NCI-H345 (cell line): Measurements from ENCODE around the gene COL4A2.
A peak's percentile ranks its signal among the peaks of the same experiment; 100 is the strongest.
"Not testable (repeated sequence)": the region's sequence is repeated elsewhere in the genome, so short reads cannot be mapped to it uniquely, and the experiment has no call there.

Experiments
- DNase-seq: peaks from one replicate; lab custom pipeline; 2025; lab: John Stamatoyannopoulos, UW

The COL4A2 gene

DNA sequence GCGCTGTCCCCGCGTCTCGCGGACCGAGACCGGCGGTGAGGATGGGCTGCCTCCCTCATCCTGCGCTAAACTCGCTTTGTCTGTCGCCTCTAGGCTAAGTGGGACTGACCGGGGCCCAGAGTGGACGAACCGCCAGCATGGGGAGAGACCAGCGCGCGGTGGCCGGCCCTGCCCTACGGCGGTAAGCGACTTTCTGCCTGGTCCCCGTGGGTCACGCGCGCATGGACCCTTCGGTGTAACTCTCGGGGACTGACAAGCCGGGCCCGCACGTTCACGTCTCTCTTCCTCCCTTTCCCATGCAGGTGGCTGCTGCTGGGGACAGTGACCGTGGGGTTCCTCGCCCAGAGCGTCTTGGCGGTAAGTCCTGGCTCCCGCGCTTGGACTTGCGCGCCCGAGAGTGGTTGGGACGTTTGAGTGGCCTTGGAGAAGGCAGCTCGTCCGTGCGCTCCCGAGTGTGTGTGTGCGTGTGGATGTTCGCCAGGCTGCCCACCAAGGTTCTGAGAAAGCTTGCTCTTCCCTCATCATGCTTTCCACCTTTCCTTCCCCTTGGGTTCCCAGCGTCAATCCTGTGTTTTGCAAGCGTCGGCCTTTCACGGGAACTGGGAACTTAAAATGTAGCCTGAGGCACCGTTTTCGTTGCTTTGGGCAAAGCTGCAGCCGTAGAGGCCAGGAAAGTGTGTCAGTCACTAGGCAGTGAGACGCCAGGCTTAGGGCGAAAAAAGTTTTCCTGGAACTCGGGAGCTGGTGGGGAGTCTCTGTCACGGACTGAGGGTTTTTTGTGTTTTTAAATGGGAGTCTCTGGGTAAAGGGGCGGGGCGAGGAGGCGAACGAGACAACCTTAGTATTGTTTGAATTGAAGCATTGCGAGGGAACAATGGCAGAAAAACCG, 927 bp downstream of the COL4A2 start:
- DNase-seq: peak; percentile 30

DNA sequence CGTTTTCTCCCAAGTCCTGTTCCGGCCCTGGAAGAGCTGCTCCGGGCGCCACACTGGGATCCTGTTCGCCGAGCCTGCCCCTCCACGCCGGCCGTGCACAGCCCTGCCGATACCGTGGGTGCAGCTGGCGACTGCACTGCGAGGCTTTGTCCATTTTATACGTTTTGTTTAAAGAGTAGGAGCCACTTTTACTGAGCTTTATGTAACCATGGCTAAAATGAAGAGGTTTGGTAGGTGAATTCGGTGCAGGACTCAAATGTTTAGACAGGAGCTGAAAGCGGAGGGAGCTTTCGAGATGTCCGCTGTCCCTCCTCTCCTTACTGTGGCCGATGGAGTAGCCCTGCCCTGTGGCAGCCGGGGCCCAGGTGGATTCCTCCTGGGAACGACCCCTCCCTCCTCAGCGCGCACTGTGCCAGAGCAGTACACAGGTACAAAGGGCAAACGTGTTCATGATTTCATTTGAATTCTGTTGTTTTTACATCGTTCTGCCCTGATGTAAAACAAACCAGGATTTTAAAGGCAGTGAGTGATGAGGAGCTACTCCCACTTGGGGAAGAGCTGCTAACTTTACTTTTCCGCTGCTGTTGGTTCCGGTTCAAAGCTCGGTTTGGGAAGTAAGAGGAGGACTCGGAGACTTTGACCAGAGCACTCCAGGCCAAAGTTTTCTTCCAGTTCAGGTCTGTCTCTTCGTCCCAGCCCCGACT, 1.7 kb downstream of the COL4A2 start:
- DNase-seq: peak; percentile 8

DNA sequence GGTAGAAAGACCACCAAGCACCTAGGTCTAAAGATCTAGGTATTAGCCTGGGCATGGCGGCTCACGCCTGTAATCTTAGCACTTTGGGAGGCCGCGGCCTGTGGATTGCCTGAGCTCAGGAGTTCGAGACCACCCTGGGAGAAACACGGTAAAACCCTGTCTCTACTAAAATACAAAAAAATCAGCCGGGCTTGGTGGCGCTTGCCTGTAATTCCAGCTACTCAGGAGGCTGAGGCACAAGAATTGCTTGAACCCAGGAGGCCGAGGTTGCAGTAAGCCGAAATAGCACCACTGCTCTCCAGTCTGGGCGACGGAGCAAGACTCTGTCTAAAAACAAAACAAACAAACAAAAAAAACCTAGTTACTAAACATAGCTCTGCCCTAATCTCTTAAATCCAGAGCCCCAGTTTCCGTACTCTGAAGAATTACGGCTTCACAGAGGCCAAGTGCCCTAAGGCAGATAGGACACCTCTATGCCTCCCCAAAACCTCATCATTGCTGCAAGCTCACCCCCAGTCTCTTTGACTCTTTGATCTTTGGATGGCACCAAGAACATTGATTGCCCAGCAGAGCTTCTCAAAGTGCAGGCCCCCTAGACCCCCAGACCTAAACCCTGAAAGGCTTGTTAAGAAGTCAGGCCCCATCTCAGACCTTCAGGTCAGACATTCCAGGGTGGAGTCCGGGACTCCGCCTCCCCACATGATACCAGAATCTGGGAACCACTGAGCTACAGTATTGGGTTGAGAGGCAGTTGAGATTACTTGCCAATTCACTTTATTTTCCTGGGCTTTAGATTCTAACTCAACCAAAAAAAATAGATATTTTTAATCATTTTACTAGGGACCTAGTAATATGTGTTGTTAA, 2.8 kb downstream of the COL4A2 start:
- no peak for DNase-seq

DNA sequence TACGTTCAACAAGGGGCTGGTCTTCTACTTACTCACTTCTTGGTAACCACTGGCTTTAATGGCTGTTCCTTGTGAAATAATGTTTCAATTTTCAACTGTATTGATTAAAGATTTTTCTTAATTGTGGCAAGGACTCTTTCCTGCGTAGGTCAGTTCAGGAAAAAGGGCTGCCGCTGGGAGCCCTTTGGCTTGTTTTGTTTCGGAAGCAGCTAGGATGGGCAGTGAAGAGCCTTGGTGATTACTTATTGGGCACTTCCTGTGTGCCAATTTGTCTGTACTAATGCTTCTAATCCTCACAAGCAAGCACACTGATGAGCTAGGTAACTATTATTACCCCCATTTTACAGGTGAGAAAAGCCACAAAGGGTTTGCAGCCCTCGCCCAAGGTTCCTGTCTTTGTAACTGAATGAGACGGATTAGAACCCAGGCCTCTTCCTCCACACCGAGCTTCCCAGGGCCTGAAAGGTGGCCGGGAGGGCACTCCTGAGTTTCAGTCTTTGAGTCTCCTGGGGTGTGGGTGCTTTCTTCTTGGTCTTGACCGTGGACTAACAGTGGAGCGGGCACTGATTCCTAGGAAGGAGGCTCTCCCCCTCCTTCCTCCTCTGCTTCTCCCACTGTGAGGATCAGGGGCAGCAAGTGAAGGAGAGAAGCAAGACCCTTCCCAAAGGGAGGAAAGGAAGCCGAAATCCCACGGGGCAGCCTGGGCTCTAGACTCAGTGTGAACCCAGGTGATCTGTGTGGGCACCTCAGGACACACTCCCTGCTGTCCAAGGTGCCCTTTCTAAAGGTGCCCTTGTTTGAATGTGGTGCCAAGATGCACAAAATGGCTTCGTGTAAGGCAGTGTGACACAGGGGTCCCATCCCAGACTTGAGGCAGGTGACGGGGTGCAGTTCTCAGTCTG, 3.7 kb downstream of the COL4A2 start:
- no peak for DNase-seq

DNA sequence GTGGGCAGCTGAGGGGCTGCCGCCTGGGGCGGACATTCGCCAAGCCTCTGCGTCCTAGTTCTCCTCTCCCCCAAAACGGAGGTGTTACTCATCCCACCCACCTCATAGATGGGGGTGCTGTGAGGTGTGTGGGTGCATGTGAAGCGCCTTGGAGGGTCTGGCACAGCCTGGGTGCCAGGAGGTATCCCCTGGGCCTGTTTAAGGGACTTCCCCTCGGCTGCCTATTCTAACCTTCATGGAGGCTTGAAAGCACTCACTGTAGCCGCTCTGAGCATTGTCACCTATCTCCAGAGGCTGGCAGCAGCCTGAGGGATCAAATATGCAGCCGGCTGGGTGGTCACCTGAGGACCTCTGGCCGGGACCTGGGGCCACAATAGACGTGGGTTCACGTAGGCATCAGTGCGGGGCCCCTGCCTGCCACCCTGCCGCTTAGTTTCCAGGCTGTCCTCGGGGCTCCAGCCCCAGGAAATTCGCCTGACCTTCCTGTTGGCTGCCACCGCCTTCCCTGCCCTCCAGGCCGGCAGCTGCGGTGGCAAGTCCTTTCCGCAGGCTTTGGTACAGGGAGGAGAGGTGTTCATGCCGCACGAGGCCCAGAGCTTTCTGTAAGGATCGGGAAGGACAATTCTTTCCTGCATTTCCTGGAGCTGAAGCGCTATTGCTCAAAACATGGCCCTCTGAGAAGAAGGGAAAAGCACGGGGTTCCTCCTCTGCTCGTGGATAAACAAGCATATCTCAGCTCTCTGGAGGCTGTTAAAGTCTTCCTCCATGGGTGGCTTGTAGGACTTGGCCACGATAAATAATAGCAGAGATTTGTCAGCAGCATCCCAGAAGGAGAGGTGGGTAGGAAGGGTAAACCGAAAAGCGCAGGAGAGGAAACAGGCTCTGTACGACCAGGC, 4.6 kb downstream of the COL4A2 start:
- no peak for DNase-seq

DNA sequence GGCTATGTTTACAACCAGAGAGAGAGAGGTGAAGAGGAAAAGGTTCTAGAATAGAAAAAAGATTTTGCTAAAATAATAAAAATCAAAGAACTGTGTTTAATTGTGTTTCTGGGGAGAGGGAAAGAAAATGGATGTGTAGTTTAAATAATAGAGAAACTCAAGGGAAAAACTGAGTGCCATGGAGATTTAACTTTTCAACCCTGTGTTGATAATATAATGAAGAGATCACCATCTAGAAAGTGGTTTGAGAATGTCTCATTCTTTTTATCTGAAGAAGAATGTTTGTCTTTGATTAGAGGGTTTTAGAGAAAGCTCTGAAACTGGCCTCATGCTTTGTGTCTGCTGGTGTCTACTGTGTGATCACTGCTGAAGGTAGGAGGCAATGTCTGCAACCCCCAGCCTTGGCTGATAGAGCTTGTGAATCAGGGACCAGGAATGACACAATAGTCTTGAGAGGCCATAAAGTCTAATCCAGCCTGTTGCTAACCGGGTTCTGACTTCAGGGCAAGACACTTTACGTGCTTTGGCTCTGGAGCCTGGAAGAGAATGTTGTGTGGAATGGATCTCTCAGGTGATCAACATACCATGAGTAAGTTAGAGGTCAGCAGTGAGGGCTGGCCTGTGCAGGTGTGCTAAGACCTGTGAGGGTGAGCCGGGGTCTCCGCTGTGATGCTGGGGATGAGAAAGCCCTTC, 5.4 kb downstream of the COL4A2 start:
- DNase-seq: no peak

DNA sequence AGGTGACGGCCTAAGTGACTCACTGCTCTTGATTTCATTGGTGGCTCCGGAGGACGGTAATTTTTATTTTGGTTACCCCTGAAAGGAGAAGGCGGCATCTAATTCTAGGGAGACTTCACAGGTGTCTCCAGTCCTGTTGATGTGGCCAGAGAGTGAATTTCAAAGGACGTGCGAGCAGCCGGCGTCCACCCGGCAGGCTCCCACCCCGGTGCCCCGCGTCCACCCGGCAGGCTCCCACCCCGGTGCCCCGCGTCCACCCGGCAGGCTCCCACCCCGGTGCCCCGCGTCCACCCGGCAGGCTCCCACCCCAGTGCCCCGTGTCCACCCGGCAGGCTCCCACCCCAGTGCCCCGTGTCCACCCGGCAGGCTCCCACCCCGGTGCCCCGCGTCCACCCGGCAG, 6.2 kb downstream of the COL4A2 start:
- DNase-seq: not testable (repeated sequence)

DNA sequence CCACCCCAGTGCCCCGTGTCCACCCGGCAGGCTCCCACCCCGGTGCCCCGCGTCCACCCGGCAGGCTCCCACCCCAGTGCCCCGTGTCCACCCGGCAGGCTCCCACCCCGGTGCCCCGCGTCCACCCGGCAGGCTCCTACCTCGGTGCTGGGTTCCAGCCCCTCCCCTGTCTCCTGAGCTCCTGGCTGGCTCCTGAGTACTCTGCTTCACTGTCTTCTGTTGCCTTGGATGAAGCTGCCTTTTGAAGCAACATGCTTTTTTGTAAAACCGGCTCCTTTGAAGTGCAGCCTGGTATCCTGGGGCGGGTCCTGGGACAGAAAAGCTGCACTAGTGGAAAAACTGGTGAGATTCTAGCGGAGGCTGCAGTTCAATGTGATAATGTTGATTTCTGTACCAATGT, 6.6 kb downstream of the COL4A2 start:
- not testable (repeated sequence) for DNase-seq

DNA sequence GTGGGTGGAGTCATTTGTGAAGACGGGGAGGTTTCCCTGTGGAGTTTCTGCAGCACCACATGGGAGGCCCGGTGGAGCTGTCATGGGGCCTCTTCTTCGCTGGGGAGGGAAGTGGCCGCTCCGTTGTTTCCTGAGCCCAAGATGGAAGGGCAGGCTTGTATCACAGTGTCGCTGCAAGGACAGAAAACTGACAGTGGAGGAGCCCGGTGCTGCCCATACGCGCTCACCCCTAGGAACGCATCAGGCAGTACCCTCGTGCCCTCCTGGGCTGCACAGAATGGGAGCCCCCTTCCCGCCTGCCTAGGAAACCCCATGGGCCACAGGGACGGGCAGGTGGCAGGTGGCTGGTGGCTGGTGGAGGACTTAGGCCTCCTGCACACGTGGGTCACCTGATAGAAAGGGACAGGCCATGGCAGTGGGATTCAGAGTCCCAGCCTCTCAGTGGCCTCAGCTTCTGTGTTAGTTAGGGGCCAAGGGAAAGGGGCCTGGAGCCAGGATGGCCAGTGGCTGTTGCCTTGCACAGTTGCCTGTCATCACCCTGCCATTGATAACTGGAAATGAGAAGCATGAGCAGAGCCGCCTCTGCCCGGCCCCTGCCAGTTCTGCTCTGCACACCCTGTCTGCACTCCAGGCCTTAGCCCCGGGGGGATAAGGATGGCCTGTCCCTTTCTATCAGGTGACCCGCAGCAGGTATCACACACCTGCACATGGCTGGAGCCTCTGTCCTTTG, 7.6 kb downstream of the COL4A2 start:
- no peak for DNase-seq

DNA sequence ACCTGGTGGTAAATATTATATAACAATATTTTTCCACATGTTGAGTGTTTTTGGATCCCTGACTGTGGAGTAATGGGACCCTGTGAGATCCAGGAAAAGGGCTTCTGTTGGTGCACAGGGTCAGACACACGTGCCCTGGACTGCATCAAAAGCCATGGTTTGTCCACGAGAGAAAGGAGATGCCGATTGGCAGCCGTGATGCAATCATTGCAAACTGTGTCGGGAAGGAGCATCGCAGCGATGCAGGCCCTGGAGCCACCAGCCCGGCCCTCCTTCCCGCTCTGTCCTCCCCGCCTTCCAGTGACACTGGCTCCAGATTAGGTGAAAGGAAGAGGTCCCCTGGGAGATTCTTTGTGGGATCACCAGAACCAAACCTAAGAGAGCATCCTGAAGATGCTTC, 9.1 kb downstream of the COL4A2 start:
- DNase-seq: no peak

DNA sequence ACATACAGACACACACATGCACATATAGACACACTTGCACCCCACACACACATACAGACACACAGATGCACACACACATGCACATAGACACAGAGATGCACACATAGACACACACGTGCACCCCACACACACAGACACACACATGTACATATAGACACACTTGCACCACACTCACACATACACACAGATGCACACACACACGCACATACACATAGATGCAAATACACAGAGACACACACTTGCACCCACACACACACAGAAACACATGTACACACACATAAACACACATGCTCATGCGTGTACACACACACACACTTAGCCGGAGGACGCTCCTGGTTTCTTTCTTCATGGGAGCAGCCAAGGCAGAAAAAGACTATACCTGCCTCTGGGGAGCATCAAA, 10.0 kb downstream of the COL4A2 start:
- no peak for DNase-seq

DNA sequence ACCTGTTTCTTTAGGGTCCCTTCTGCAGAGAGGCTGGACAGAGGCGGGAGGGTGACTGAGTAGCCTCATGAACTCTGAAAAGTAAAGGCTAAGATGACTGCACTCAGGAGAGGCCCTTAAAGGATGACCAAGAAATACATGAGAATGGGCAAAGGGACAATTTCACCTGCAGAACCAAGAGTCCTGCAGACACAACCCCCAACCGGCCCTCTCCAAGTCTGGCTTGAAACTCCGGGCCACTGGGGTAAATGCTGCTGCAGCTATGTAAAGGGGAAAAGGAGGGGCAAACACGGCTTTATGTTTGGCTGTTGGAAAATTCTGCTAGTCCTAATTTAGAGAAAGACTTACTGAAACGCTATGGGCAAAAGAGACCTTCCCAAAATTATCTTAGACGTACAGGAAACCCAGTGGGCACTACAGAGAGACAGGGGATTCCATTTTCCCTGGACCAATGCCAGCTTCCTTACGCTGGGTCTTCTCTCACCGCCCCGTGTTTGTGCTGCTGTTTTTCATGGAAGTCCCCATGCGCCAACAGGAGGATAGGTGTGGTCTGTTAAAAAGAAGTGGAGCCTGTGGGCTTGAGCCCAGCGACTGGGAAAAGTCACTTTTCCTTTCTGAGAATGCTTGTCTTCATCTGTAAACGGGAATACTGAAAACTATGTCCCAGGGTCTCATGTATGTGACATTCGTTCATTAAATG, 10.6 kb downstream of the COL4A2 start:
- DNase-seq: no peak

DNA sequence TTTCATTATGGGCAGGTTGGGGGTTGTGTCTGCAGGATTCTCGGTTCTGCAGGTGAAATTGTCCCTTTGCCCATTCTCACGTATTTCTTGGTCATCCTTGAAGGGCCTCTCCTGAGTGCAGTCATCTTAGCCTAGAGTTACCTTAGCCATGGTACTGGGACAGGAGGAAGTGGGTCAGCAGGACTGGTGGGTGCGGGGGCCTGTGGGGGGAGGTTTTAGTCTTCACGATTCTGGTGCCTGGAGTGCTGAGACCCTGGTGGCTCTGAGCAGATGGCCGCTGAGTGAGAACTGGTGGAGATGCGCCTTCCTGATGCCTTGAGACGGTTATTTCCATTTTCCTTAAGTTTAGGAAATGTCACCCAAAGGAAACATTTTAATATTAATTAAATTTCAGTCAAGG, 11.8 kb downstream of the COL4A2 start:
- no peak for DNase-seq

DNA sequence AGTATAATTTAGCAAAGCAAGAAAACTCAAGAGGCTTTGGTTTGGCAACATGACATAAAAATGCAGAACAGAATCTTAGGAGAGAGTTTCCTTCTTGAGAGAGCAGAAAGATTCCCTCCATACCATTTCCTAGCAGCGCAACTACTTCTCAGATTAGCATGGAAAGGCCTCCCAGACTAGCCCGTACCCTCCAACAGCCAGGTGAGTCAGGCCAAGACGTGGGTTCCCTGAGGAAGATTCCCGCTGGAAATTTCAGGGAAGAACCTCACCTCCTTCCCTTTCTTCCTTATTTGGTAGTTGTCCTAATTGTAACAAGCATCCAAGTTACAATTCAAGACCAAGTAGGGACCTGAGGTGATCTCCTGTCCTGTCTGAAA, 12.3 kb downstream of the COL4A2 start:
- DNase-seq: no peak

DNA sequence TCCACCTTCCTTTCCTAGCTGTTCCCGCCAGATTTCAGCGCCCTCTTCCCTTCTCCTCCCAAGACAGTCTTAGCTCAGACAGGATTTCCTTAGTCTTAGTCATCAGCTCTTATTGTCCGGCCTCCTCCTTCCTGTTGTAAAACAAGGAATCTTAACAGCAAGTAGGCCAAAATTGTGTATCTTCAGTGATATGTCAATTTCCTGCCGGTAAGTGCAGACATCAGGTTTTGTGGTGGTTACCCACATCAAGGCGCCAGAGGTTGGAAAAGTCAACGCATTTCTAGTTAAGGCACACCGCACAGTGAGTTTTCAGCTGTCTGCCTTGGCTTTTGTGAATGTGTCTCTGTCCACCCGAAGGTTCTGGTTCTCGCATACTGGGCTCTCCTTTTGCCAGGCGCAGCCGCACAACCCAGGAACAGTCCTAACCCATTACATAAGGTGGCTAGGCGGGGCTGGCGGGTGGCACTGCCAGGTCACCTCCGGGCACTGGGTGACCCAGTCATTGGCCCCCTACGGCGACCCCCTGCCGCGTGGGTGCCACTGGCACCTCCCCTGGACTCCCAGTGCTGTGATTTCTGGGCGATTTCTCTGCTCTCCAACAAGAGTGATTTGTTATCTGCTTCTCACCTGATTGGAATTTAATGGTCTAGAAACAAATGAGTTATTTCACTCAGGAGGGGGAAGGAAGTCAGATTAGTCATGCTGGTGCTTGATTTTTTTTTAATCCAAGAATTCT, 12.9 kb downstream of the COL4A2 start:
- no peak for DNase-seq

DNA sequence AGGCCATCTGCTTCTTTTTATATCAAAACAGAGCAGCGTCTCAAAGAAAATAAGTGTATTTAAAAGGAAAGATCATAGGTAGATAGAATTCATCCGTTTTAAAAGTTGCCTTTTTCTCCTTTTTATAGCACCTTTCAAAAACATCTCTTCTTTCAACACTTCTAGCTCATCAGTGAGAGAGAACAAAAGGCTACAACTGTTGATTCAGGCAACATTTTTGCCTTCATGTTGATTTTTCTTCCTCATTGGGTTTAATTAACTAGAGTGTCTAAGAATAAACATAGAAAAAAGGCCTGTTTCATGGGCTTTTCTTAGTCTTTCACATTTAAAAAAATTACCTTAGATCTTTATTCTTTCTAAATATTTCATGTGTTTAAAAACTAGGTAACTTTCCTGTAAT, 13.6 kb downstream of the COL4A2 start:
- DNase-seq: no peak

DNA sequence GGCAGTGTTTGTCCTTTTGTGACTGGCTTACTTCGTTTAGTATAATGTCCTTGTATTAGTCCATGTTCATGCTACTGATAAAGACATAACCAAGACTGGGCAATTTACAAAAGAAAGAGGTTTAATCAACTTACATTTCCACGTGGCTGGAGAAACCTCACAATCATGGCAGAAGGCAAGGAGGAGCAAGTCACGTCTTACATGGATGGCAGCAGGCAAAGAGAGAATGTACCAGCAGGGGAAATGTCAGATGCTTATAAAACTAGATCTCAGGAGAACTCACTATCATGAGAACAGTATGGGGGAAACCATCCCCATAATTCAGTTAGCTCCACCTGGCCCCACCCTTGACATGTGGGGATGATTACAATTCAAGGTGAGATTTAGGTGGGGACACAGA, 14.5 kb downstream of the COL4A2 start:
- DNase-seq: not testable (repeated sequence)
